Prostate gland (tissue), 2 donors: Measurements from ENCODE around the gene SCG5.

Experiments used
- POLR2A ChIP-seq: fragments of 450-650 bp; IDR thresholded peaks from one replicate; pipeline ENCODE4 v1.6.1; 2016; ENCODE audit warnings: antibody characterized with exemption, mild to moderate bottlenecking
- POLR2AphosphoS5 ChIP-seq: sonication (generic); formaldehyde crosslinking; IDR thresholded peaks from one replicate; pipeline ENCODE4 v1.6.1; 2017; ENCODE audit warnings: antibody characterized with exemption
- TF ChIP-seq, protein P1 (sequence below), 4 experiments: fragments of 200-600 bp in 2 of 4; fragments of 450-650 bp in 2 of 4; sonication (generic) in 2 of 4; IDR thresholded peaks; 1 replicate in 3 of 4; 2 replicates in 1 of 4; pipeline ENCODE4 v1.5.1; 2016 to 2019; ENCODE audit warnings: antibody characterized with exemption in 4 of 4, mild to moderate bottlenecking in 2 of 4, moderate library complexity in 2 of 4

DNA sequence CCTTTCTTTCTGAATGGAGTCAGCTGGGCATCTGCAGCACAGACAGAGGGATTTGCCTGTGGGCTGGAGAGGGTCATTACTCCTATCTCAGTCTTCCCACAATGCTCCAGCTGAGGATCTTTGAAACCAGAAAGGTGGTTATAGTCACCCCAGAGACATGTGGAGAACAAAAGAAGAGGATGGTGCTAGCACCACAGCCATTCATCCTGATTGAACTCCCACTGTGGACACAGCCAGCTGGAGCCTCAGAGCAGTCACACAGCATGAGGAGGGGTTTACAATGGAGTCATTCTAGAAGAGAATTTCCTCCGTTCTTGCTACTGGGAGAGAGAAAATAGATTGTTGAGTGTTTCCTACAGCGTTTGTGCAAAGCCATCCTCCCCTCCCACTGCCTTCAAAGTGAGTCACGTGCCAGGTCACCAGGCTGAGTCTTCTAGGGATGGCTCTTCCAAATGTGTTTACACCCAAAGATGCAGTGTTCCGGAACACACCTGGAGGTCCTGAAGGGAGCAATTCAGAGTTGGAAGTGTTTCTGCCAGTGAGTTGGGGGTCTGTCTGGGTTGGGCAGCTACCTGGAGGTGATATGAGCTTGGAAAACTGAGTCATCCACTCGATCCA, 57.4 kb downstream of the SCG5 start:
- TF ChIP-seq, protein P1, sequence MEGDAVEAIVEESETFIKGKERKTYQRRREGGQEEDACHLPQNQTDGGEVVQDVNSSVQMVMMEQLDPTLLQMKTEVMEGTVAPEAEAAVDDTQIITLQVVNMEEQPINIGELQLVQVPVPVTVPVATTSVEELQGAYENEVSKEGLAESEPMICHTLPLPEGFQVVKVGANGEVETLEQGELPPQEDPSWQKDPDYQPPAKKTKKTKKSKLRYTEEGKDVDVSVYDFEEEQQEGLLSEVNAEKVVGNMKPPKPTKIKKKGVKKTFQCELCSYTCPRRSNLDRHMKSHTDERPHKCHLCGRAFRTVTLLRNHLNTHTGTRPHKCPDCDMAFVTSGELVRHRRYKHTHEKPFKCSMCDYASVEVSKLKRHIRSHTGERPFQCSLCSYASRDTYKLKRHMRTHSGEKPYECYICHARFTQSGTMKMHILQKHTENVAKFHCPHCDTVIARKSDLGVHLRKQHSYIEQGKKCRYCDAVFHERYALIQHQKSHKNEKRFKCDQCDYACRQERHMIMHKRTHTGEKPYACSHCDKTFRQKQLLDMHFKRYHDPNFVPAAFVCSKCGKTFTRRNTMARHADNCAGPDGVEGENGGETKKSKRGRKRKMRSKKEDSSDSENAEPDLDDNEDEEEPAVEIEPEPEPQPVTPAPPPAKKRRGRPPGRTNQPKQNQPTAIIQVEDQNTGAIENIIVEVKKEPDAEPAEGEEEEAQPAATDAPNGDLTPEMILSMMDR (IDR thresholded peaks at IDR 0.05): no peak
- TF ChIP-seq POLR2A (no peak), POLR2AphosphoS5 (no peak)
